GM21447 (cell line): ENCODE measurements around the gene IP6K2.
"Not testable (repeated sequence)": the region's sequence is repeated elsewhere in the genome, so short reads cannot be mapped to it uniquely, and the experiment has no call there.

Experiments used
- ATAC-seq: cut with Tn5 transposase; IDR thresholded peaks from one replicate; pipeline ENCODE4 v1.9.1; 2021; ENCODE audit not compliant: unreplicated experiment

Gene IP6K2

DNA sequence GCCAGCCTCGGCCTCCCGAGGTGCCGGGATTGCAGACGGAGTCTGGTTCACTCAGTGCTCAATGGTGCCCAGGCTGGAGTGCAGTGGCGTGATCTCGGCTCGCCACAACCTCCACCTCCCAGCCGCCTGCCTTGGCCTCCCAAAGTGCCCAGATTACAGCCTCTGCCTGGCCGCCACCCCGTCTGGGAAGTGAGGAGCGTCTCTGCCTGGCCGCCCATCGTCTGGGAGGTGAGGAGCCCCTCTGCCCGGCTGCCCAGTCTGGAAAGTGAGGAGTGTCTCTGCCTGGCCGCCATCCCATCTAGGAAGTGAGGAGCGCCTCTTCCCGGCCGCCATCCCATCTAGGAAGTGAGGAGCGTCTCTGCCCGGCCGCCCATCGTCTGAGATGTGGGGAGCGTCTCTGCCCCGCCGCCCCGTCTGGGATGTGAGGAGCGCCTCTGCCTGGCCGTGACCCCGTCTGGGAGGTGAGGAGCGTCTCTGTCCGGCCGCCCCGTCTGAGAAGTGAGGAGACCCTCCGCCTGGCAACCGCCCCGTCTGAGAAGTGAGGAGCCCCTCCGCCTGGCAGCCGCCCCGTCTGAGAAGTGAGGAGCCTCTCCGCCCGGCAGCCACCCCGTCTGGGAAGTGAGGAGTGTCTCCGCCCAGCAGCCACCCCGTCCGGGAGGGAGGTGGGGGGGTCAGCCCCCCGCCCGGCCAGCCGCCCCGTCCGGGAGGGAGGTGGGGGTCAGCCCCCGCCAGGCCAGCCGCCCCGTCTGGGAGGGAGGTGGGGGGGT lies 16.9 kb upstream of the IP6K2 start:
- ATAC-seq = not testable (repeated sequence)

- ATAC-seq = no peak
Measured at GRCh38 chr3:48727511-48727910, 10.5 kb upstream of the IP6K2 start.

- ATAC-seq = not testable (repeated sequence)
Measured at GRCh38 chr3:48725185-48725855, 8.3 kb upstream of the IP6K2 start.

DNA sequence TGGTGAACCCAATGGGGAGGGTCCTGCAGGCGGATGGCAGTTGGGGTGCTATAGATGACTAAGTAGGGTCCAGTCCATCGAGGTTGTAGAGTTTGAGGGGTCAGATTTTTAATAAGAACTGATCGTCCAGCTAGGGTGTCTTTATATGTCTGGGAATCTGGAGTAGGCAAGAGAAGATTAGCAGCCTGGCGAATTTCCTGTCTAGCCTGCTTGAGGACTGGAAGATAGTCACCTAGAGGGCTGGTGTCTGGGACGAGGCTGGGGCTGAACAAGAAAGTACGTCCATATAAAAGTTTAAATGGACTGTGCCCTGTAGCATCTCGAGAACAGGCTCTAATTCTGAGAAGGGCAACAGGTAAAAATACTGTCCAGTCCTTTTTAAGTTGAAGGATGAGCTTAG lies 6.7 kb upstream of the IP6K2 start:
- no peak for ATAC-seq

- ATAC-seq = not testable (repeated sequence)
Measured at GRCh38 chr3:48723293-48723692, 6.3 kb upstream of the IP6K2 start.

DNA sequence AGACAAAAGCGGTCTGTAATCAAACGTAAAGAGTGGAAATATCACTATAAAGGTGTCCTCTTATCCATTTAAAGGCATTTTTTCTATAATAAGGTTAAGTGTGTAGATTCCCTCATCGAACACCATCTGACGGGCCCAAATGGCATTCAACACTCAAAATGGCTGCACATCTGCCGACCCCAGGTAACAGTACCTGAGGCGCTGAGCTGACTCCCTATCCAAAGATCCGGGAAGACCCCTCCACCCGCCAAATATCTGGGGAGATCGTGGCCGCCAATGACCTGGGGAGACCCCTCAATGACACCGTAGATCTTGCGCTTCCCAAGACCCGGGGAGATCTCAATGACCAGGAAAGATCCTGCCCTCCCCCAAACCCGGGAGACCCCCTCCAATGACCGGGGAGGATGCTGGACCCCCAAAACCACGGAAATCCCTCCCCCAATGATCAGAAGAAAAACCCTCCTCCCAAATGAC lies 476 bp downstream of the IP6K2 start:
- ATAC-seq = no peak

DNA sequence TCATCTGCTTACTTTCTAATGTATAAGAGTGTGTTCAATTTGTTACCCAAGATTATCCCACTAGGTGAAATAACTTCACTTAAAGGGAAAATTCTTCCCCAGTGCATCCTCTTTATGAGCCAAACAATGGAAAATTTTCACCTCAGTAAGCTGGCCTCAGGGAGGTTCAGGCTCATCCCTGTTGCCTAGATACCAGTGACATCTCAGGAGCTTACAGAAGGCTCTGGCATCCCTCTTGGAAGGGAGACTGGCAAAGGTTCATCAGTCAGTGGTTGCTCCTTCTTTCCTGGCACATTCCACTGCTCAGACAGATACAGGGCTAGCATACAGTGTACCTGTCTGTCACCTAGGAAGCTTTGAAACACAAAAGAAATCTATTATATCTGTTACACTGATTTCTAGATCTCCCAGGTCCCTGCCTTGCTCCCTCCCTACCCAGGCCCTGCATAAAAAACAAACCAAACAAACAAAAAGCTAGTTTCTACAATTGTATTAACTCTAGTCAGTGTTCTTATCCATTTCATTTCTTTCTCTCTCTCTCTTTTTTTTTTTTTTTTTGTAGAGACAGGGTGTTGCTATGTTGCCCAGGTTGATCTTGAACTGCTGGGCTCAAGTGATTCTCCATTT lies 1.7 kb downstream of the IP6K2 start:
- ATAC-seq = no peak

DNA sequence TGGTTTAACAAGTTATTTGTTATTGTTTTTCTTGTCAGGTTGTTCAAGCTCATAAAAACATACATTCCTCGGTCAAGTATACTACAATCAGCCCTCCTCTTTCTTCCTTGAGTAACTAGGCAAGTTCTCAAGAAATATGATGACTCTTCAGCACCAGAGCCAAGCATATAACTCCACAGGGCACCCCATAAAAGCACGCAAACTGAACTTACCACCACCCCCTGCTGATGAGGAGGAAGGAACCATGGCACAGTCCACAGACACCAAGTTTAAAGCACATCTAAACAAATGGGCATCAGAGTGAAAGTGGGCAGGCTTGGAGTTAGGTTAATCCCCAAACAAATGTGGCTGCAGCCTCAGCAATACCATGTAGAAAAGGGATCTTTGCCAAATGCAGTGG lies 5.3 kb downstream of the IP6K2 start:
- no peak for ATAC-seq

- ATAC-seq = no peak
Measured at GRCh38 chr3:48709051-48709461, 8.0 kb downstream of the IP6K2 start.

GRCh38 chr3:48708481-48708889 lies 8.5 kb downstream of the IP6K2 start:
- no peak for ATAC-seq

GRCh38 chr3:48707157-48707556 lies 9.9 kb downstream of the IP6K2 start:
- ATAC-seq = no peak

- no peak for ATAC-seq
Measured at GRCh38 chr3:48702320-48702920, 14.6 kb downstream of the IP6K2 start.

DNA sequence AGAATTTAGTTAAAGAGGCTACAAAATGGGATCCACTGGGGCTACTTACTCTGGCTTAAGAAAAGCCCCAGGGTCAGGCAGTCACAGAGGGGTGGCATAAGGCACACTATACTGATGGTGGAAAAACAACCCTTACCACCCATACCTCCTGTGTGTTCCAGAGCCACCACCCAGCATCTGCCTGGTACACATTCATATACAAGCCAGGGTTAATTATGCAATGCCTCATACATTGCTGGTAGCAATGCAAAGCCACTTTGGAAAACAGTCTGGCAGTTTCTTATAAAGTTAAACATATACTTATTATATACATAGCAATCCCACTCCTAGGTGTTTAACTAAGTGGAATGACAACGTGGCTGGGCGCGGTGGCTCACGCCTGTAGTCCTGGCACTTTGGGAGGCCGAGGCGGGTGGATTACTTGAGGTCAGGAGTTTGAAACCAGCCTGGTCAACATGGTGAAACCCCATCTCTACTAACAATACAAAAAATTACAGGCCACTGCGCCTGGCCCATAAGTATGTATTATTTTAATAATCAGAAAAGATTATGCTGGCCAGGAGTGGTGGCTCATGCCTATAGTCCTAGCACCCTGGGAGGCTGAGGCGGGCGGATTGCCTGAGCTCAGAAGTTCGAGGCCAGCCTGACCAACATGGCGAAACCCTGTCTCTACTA lies 16.2 kb downstream of the IP6K2 start:
- ATAC-seq = no peak

GRCh38 chr3:48698891-48699290 lies 18.1 kb downstream of the IP6K2 start:
- ATAC-seq = no peak

DNA sequence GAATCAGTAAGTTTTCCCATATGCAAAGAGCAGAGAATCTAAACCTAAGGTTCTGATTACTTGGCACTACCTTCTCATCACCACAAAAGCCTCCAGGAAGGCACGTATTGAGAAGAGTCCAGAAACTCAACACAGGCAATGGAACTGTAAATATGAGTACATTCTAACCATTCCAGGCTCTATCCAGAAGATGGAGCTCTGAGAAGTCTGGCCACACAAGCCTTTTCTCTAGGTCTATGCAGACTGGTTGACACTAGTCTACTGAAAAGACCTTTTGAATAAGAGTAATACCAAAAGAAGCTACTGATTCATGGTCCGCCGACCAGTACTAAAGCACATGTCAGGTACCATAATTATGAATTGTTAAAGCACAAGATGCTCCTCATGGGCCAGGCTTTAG lies 19.1 kb downstream of the IP6K2 start:
- no peak for ATAC-seq

GRCh38 chr3:48696601-48697000 lies 20.4 kb downstream of the IP6K2 start:
- ATAC-seq = no peak

- no peak for ATAC-seq
Measured at GRCh38 chr3:48696156-48696555, 20.9 kb downstream of the IP6K2 start.

GRCh38 chr3:48695393-48695753 lies 21.6 kb downstream of the IP6K2 start:
- ATAC-seq = no peak

DNA sequence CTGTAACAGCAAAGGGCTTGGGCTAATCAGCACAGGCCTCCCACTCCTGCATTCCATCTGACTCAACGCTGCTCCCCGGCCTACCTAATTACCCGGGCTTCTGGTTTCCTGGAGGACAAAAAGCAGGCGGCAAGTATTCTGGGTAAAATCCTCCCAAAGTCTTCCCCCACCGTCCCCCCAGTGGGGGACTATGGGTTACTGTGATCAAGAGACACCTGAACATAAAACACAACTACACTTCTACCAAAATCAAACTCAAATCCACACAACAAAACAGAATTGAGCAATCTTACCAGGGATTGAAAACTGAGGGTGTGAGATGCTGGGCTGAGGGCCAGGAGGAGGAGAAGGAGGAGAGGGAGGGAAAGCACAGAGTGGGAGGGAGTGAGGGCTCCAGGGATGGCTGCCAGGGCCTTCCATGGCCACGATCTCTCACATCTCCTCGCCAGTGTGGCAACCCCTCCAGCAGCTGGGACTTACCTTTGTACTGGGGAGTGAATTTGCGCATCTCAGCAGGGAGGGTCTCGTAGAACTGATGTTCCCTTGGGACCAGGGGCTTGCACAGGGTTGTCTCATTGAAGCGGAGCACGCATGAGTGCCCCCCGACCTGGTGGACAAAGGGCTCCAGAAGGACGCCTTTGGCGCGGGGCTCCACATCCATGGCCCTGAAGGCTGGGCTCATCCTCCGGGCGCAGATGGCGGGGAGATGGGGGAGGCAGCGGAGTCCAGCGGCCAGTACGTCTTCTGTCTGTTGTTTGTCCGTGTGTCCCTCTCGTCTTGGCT lies 22.2 kb downstream of the IP6K2 start:
- ATAC-seq = no peak

DNA sequence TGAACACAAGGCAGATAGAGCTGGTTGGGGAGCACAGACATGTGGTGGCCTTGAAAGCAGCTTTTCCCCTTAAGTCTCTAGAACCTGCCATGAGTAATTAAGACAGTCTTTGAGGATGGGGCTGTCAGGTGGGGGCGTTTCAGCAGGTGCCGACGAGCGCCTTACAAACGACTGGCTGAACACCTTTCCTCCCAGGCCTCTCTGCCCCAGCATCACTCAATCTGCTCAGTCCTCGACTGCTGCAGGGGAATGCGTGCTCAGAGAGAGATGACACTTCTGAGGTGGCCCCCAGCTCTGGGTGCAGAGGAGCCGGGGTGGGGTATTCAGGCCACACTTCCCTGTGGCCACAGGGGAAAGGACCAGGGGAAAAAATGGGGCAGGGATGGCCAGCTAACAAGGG lies 23.2 kb downstream of the IP6K2 start:
- no peak for ATAC-seq
